H1 (cell line): Measurements from ENCODE around the gene ACSF3. TPM values are rescaled to one million over a fixed set of nuclear protein-coding genes. Genes with fewer than 3 reads are reported as not detected.

Experiments
- ASH2L ChIP-seq: fragments of 200-600, 300-600 bp; sonication (generic); IDR thresholded peaks from one replicate; pipeline ENCODE4 v1.7.1; 2017; ENCODE audit warnings: low read length
- BRCA1 ChIP-seq: IDR thresholded peaks from 2 replicates; pipeline ENCODE4 v1.6.1; 2012; ENCODE audit warnings: low read depth, low read length, improper control_type of control experiment
- CHD7 ChIP-seq: fragments of 300-600 bp; sonication (generic); IDR thresholded peaks from 2 replicates; pipeline ENCODE4 v1.7.1; 2012; ENCODE audit warnings: low read length, moderate library complexity, mild to moderate bottlenecking, inconsistent platforms; ENCODE audit not compliant: insufficient replicate concordance
- EP300 ChIP-seq, 2 experiments: IDR thresholded peaks; 1 replicate in 1 of 2; 2 replicates in 1 of 2; pipeline ENCODE4 v1.6.1; 2011 to 2012; ENCODE audit warnings: low read depth in 2 of 2, low read length in 2 of 2, mild to moderate bottlenecking in 2 of 2, borderline replicate concordance in 1 of 2, inconsistent platforms in 1 of 2, moderate library complexity in 1 of 2
- FOSL1 ChIP-seq: IDR thresholded peaks from 2 replicates; pipeline ENCODE4 v1.6.1; 2011; ENCODE audit warnings: mild to moderate bottlenecking, low read depth, low read length, moderate library complexity; ENCODE audit not compliant: insufficient read depth
- KDM4A ChIP-seq: IDR thresholded peaks from one replicate; pipeline ENCODE4 v1.7.1; 2012; ENCODE audit warnings: low read depth, mild to moderate bottlenecking, moderate library complexity, low read length, inconsistent platforms; ENCODE audit not compliant: severe bottlenecking
- NRF1 ChIP-seq: IDR thresholded peaks from 2 replicates; pipeline ENCODE4 v1.6.1; 2011; ENCODE audit warnings: mild to moderate bottlenecking, low read depth, low read length, improper control_type of control experiment
- SP2 ChIP-seq: IDR thresholded peaks from 2 replicates; pipeline ENCODE4 v1.6.1; 2012; ENCODE audit warnings: mild to moderate bottlenecking, low read length, inconsistent platforms
- TBP ChIP-seq: IDR thresholded peaks from 2 replicates; pipeline ENCODE4 v1.6.1; 2011; ENCODE audit warnings: low read depth, low read length, improper control_type of control experiment
- TEAD4 ChIP-seq: IDR thresholded peaks from 2 replicates; pipeline ENCODE4 v1.6.1; 2012; ENCODE audit warnings: low read depth, low read length, inconsistent platforms, mixed read lengths
- polyA plus RNA-seq, 7 experiments: library from polyadenylated mRNA; depleted of rRNA in 3 of 7; stranded (reverse) in 5 of 7; unstranded in 2 of 7; fragments of >200 nt in 5 of 7; fragments of 200-250 nt in 2 of 7; gene quantifications; 1 replicate in 5 of 7; 2 replicates in 1 of 7; 4 replicates in 1 of 7; pipeline versions ENCODE4 v1.2.1 to v1.2.3, GENCODE V29; 2011 to 2013; ENCODE audit warnings: missing spikeins in 2 of 7, mixed read lengths in 2 of 7
- total RNA-seq: library from RNA; stranded (reverse); fragmentation: NEBNext Ultra II Directional; extraction: Animal tissue kit (Norgen Biotek cat#: 25700); gene quantifications from 2 replicates; pipeline ENCODE4 v1.2.1, GENCODE V29; 2021

The ACSF3 gene
- total and polyA plus RNA-seq, 2 of the 8 experiments (the other 6 are each of a cell fraction or from before 2014, with no cell fraction given): 15.6 to 22.9 TPM

DNA sequence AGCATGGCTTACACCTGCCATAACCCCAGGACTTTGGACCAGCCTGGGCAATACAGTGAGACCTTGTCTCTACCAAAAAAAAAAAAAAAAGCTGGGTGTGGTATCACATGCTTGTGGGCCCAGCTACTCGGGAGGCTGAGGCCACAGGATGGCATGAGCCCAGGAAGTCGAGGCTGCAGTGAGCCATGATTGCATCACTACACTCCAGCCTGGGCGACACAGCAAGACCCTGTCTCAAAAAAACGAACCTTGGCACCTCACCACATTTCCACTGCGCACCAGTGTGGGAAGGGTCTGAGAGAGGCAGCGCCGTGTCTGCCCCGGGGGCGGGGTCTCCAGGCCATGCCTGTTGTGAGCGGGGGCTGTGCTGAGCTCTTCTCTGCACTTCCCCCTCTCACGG is 6.3 kb downstream of the ACSF3 start (continued):
- TF ChIP-seq CHD7 (no peak), SP2 (no peak), ASH2L (no peak), FOSL1 (no peak), BRCA1 (no peak), NRF1 (no peak), KDM4A (no peak), TEAD4 (no peak), TBP (no peak), EP300 (IDR thresholded peaks at IDR 0.05; ENCODE audit: borderline replicate concordance in 1 of 2, low read depth in 2 of 2, low read length in 2 of 2) (no peak)
